ENCODE measurements around the gene TTC16.
"Not testable (repeated sequence)": the region's sequence is repeated elsewhere in the genome, so short reads cannot be mapped to it uniquely, and the experiment has no call there.

TTC16 gene

GRCh38 chr9:127742435-127743088 is 26.7 kb downstream of the TTC16 start:
- no peak for FAIRE-seq
- DNase-seq (ENCODE audit: low spot score), result peak; percentile 34

DNA sequence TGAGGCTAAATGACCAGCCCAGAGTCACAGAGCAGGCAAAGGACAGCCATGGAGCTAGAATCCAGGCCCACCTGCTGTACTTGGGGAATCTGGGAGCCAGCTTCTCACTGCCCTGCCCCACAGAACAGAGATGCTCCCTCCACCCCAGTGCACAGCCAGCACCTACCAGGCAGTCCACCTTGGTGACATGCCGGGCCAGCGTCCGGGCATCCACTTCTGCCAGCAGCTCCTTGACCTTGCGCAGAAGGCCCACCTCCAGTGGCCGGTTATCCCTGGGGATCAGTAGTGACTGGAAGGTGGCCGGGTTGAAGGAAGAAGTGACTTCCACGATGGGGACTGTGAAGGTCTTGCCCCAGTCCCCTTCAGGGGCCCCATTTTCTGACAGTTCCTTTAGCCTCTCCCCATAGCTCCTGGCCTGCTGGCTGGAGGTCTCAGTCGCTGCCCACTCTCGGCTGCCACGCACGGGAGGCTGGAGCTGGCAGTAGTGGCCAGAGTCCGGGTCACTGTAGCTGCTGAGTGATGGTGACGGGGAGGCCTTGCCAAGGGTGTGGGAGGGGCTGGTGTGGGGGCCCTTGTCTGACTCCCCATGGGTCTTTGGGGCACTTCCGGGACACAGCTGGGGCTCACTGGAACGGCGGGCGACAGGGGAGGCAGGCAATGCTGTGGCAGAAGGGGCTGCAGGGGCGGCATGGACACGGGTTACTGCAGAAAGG is 28.7 kb downstream of the TTC16 start:
- no peak for DNase-seq (ENCODE audit: low spot score)
- FAIRE-seq, result no peak

DNA sequence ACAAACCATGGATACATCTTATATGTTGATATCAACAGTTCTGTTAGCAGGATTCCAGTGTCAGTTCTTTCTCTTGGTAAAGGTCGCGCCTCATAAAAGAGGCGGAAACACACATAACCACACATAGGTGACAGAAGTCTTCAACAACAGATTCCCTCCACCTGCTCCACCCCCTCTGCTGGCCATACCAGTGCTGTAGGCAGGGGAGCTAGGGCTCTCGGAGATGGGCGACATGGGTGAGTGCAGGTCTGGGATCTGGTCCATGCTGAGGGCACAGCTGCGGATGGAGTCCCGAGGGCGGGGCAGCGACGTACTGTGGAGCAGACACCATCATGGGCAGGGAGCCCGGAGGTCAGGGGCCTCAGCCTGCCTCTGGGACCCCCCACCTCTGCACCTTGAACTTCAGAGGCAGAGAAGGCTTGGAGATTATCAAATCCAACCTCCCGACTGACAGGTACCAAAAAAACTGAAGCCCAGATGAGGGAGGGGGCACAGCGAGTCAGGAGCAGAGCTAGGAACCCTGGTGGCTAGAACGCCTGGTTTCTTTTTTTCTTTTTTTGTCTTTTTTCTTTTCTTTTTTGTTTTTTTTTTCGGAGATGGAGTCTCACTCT is 31.2 kb downstream of the TTC16 start:
- no peak for DNase-seq (ENCODE audit: low spot score)
- FAIRE-seq, result no peak

- FAIRE-seq, result no peak
These were observed 33.4 kb downstream of the TTC16 start for GRCh38 chr9:127749090-127749787.

DNA sequence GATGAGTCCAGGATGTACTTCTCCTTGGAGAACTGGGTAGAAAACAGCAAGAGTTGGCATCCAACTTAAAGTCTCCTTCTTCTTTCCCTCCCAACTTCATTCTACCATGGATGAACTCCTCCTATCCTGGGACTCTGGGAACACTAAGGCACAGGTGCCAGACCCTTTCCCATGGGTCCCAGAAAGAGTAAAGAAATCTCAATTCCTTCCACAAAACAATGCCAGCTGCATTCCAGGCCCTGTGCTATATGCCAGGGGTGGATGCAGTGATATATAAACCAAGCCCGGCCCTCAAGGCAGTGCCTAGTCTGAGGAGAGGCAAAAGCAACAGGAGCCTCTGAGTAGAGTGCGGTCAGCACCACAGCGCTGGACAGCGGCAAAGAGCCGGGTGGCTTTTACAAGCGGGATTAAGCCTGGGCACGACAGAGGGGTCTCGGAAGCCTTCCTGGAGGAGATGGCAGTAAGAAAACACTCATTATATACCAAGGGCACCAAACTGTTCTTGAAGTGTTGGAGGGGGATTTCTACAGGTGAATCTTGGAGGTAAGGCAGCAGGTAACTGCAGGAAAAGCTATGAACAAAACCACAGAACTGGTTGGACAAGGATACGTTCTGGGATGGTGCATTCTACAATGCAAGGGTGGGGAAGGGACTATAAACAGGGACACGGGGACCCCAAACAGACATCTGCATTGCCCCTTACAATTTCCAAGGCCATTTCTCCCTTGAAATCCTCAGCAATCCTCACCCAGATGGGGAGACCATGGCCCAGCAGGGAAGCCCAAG is 35.6 kb downstream of the TTC16 start:
- no peak for DNase-seq (ENCODE audit: low spot score)
- FAIRE-seq, result no peak

More at GRCh38 chr9:127749090-127749787, 33.4 kb downstream of the TTC16 start:
- DNase-seq (ENCODE audit: low spot score), result no peak

GRCh38 chr9:127753148-127753547 is 37.3 kb downstream of the TTC16 start:
- no peak for DNase-seq (ENCODE audit: low spot score)
- no peak for FAIRE-seq

DNA sequence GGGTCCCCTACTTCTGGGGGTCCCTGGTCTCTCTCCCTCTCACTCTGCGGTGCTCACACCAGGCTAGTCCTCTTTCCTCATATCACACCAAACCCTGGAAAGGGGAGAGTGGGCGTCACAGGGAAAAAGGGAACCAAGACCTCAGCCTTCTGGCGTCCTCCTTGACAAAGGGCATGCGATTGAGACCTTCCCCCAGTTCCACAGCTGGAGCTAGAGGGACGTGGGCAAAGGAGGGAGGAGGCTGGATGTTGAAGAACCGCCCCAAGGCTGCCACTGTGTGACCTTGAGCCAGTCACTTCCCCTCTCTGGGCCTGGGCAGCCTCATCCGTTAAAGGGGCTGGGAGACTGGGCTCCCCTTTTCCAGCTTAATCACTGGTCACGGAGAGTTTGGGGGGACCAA is 37.7 kb downstream of the TTC16 start:
- no peak for FAIRE-seq
- no peak for DNase-seq (ENCODE audit: low spot score)

DNA sequence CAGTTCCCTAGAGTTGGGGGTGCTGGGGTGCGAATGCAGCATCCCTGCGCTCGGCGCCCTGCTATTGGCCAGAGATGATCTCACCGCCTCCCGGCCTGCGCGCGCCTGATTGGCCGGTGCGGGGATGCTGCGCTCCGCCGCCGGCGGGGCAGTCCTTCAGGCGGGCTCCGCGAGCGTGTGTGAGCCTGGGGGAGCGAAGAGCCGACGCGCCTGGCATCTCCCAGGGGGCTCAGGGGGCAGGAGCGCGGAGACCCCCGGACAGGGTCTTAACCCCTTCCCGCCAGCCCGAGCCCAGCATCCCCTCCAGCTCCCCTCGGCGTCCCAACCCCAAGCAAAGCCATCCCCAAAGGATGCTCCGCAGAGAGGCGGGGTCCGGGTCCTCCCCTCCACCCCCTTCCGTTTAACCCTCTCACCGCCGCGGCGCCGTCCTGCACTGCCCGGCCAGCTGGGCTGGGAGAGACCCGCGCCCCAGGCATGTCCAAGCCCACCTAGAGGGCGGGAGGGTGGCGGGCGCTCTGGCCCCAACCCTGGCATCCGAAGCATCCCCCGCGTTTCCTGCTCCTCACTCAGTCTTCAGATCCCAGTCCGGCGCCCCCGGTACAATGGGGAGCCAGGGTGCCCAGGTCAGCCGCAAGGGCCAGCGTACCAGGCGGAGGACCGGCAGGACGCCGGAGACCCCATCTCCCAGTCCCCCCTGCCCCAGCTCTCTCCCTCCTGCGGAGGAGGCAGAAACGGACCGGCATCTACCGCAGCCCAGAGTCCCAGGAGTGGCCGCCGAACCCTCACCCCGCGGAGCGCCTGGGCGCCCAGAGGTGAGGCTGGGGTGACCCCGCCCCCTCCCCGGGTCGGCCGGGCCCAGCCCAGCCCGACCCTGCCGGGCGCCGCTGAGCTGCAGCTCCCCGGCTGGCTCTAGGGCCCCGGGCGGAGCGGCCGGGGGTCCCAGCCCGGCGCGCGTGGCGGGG is 38.5 kb downstream of the TTC16 start:
- no peak for DNase-seq (ENCODE audit: low spot score)

GRCh38 chr9:127755061-127756060 is 39.5 kb downstream of the TTC16 start:
- no peak for DNase-seq (ENCODE audit: low spot score)
- FAIRE-seq, result no peak

More for the DNA sequence above, 38.5 kb downstream of the TTC16 start:
- FAIRE-seq, result no peak

DNA sequence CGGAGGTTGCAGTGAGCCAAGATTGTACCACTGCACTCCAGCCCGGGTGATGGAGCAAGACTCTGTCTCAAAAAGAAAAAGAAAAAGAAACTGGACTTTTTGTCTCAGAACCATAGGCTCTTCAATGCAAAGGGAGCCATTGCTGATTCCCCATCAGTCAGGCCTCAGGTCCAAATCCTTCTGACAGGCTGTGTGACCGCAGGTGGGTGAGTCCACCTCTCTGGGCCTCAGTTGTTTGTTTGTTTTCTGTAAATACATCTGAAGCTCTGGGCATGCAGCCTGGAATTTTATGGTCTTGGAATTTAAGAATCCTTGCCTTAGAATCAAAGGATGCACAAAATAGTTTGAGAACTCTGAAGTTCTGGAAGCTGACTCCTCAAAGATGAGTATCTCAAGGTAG is 40.4 kb downstream of the TTC16 start:
- DNase-seq (ENCODE audit: low spot score) (no peak), FAIRE-seq (no peak)

GRCh38 chr9:127756776-127757175 is 40.9 kb downstream of the TTC16 start:
- not testable (repeated sequence) for FAIRE-seq; DNase-seq (ENCODE audit: low spot score)

DNA sequence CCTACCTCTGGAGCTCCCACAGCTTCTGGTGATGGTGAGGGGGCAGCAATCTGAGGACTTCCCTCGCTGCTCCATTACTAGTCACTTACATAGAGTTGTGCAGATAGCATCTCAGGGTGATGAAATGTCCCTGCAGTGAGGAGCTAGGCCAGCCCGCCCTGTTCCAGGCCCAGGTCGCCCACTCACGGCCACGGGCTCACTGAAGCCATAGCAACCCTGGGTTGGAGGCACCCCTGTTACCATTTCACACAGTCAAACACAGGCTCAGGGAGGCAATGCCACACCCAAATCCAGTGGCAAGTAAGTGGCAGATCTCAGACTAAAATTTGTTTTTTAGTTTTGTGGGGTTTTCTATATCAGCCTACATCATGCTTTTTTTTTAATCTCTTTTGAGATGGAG is 43.0 kb downstream of the TTC16 start:
- DNase-seq (ENCODE audit: low spot score) (no peak), FAIRE-seq (no peak)

DNA sequence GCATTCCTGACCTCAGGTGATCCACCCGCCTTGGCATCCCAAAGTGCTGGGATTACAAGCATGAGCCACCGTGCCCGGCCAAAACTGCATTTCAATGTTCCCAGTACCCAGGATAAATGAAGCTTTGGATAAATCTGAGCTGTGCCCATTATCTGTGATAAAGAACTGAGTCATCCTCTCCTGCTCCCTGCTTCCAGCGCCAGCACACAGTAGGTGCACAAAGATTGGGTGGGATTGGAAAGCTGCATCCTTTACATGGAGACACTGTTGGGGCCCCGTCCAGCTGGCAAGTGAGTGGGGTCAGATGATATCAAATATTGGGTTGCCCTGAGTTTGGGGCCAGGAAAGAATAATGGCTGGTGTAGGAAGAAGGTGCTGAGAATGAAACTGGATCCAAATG is 45.2 kb downstream of the TTC16 start:
- FAIRE-seq (no peak), DNase-seq (ENCODE audit: low spot score) (no peak)

DNA sequence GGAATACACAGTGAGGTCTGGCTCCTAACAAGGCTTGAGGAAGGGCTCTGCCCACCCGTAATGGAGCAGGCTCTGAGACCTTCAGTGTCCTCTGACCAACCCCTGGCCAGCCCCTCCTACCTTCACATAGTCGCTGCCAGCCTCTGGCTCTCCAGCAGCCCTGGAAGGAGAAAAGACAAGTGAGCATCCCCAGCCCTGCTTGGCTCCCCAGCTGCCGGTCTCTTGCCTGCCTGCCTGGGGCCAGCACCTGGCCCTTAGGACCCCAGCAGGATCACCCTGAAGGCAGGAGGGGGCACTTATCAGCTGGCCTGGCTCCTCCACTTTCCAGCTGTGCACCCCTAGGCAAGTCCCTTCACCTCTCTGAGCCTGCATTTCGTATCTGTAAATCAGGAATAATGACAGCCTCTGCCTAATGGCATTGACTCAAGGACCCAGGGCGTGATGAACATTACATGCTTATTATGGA is 45.6 kb downstream of the TTC16 start:
- no peak for FAIRE-seq

DNA sequence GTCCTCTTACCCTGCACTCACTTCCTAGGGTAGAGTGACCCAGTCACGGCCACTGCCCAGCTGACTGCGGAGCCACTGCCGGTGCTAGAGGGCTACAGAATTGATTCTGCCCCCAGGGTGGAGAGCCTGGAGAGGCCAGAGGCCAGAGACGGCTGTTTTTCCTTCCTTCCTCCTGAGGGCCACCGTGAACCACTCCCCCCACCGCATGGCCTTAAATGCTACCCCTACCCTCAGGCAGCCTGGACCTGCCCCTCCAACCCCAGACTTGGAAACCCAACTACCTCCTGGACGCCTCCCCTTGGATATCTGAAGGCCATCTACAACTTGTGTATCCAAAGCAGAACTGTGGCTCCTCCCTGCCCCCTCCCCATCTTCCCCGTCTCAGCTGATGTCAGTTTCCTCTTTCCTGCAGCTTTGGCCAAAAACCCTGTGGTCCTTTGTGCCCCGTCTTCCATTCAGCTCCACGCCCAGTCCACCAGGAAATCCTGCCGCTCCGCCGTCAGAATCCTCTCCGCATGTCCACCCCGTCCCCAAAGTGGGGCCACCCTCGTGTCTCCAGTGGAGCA is 46.3 kb downstream of the TTC16 start:
- no peak for FAIRE-seq

More for the DNA sequence above, 45.6 kb downstream of the TTC16 start:
- no peak for DNase-seq (ENCODE audit: low spot score)

GRCh38 chr9:127763918-127764384 is 48.1 kb downstream of the TTC16 start:
- DNase-seq (ENCODE audit: low spot score) (no peak), FAIRE-seq (no peak)

More for the DNA sequence above, 46.3 kb downstream of the TTC16 start:
- no peak for DNase-seq (ENCODE audit: low spot score)

DNA sequence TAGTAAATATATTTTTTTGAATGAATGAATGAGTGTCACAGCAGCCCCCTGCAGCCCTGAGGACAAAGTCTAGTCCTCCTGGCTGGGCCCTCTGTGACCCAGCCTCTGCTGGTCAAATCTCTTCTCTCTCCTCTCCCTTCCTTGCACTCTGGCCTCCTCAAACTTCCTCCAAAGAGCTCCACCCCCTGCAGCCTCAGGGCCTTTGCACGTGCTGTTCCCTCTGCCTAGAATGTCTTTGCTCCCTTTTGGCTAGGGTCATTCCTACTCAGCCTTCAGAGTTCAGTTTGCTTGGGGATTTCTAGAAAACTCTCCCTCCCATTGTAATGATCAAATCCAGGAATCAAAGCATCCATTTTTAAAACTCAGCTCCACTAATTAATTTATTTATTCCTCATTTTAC is 49.5 kb downstream of the TTC16 start:
- FAIRE-seq, result no peak

DNA sequence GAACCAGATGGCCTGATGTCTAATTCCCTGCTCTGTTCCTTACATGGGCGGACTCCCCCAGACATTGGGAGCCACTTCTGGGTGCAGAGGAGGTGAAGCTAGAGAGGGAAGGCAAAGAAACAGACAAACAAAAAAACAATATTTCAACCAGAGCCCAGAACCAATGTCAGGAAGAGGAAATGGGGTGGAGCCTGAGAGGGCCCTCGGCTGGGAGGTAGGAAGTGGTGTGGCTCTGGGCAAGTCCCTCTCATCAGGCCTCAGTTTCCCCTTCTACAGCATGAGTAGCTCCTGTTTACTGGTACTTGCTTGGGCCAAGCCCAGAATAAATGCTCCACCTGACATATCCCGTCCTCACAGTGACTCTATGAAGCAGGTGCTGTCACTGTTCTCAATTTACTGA is 51.5 kb downstream of the TTC16 start:
- no peak for DNase-seq (ENCODE audit: low spot score)
- no peak for FAIRE-seq

More for the DNA sequence above, 49.5 kb downstream of the TTC16 start:
- DNase-seq (ENCODE audit: low spot score), result no peak
